H9 (cell line): ENCODE measurements around the gene ZNF76. TPM values are rescaled to one million over a fixed set of nuclear protein-coding genes. Genes with fewer than 3 reads are reported as not detected.

ENCODE experiments used
- DNase-seq: peaks from one replicate; pipeline ENCODE4 v3.0.0-alpha.2; 2017
- H2AFZ ChIP-seq: one replicate; pipeline ENCODE4 v1.6.1; 2013; ENCODE audit warnings: mild to moderate bottlenecking, low read length, control low read depth, moderate library complexity
- H2AK5ac ChIP-seq: 2 replicates; pipeline ENCODE4 v1.6.1; 2013; ENCODE audit warnings: low read length, control low read depth, mixed read lengths; ENCODE audit not compliant: insufficient read length
- H2BK120ac ChIP-seq: one replicate; pipeline ENCODE4 v1.6.1; 2013; ENCODE audit warnings: low read depth, mild to moderate bottlenecking, low read length, control low read depth, inconsistent platforms; ENCODE audit not compliant: poor library complexity, severe bottlenecking
- H2BK12ac ChIP-seq: 2 replicates; pipeline ENCODE4 v1.6.1; 2013; ENCODE audit warnings: low read length, control low read depth, mixed read lengths, low read depth; ENCODE audit not compliant: insufficient read length
- H2BK15ac ChIP-seq: 2 replicates; pipeline ENCODE4 v1.6.1; 2013; ENCODE audit warnings: low read depth, low read length, control low read depth
- H2BK20ac ChIP-seq: one replicate; pipeline ENCODE4 v1.6.1; 2013; ENCODE audit warnings: low read depth, mild to moderate bottlenecking, low read length, control low read depth, inconsistent platforms; ENCODE audit not compliant: poor library complexity, severe bottlenecking
- H2BK5ac ChIP-seq: 2 replicates; pipeline ENCODE4 v1.6.1; 2013; ENCODE audit warnings: low read length, control low read depth, mixed read lengths; ENCODE audit not compliant: insufficient read length
- H3K14ac ChIP-seq: 2 replicates; pipeline ENCODE4 v1.6.1; 2013; ENCODE audit warnings: low read length, control low read depth; ENCODE audit not compliant: insufficient read depth
- H3K18ac ChIP-seq: 2 replicates; pipeline ENCODE4 v1.6.1; 2013; ENCODE audit warnings: low read depth, mild to moderate bottlenecking, mixed read lengths, low read length, control low read depth; ENCODE audit not compliant: insufficient read length
- H3K23ac ChIP-seq: 2 replicates; pipeline ENCODE4 v1.6.1; 2013; ENCODE audit warnings: low read length, control low read depth, mixed read lengths, low read depth; ENCODE audit not compliant: insufficient read length
- H3K23me2 ChIP-seq: 2 replicates; pipeline ENCODE4 v1.6.1; 2013; ENCODE audit warnings: low read depth, mild to moderate bottlenecking, mixed read lengths, low read length, control low read depth; ENCODE audit not compliant: insufficient read length, poor library complexity, severe bottlenecking
- H3K27ac ChIP-seq: 2 replicates; pipeline ENCODE4 v1.5.1; 2013; ENCODE audit warnings: low read length, control low read depth, mixed read lengths, low read depth; ENCODE audit not compliant: insufficient read length
- H3K27me3 ChIP-seq: 2 replicates; pipeline ENCODE4 v1.6.1; 2013; ENCODE audit warnings: low read length, control low read depth, inconsistent platforms; ENCODE audit not compliant: insufficient read depth
- H3K4ac ChIP-seq: 2 replicates; pipeline ENCODE4 v1.6.1; 2013; ENCODE audit warnings: low read depth, mild to moderate bottlenecking, control low read depth, inconsistent platforms, low read length, moderate library complexity
- H3K4me1 ChIP-seq: 2 replicates; pipeline ENCODE4 v1.6.1; 2013; ENCODE audit warnings: low read length, control low read depth, inconsistent platforms; ENCODE audit not compliant: insufficient read depth
- H3K4me2 ChIP-seq: 2 replicates; pipeline ENCODE4 v1.6.1; 2013; ENCODE audit warnings: low read length, control low read depth, mixed read lengths; ENCODE audit not compliant: insufficient read length, insufficient read depth
- H3K56ac ChIP-seq: 2 replicates; pipeline ENCODE4 v1.6.1; 2013; ENCODE audit warnings: low read depth, mild to moderate bottlenecking, mixed read lengths, low read length, control low read depth; ENCODE audit not compliant: insufficient read length
- H3K79me1 ChIP-seq: 2 replicates; pipeline ENCODE4 v1.6.1; 2013; ENCODE audit warnings: low read depth, mild to moderate bottlenecking, moderate library complexity, low read length, control low read depth, inconsistent platforms; ENCODE audit not compliant: insufficient read depth, poor library complexity, severe bottlenecking
- H3K79me2 ChIP-seq: 2 replicates; pipeline ENCODE4 v1.6.1; 2013; ENCODE audit warnings: low read length, control low read depth, inconsistent platforms; ENCODE audit not compliant: insufficient read depth
- H3K9ac ChIP-seq: 2 replicates; pipeline ENCODE4 v1.6.1; 2013; ENCODE audit warnings: low read length, control low read depth, mixed read lengths; ENCODE audit not compliant: insufficient read length; ENCODE audit errors: extremely low read depth
- H3K9me3 ChIP-seq: one replicate; pipeline ENCODE4 v1.6.1; 2013; ENCODE audit warnings: low read depth, low read length, inconsistent platforms; ENCODE audit not compliant: control insufficient read depth
- H3T11ph ChIP-seq: one replicate; pipeline ENCODE4 v1.6.1; 2013; ENCODE audit warnings: mild to moderate bottlenecking, low read length, control low read depth, inconsistent platforms
- H4K20me1 ChIP-seq: one replicate; pipeline ENCODE4 v1.6.1; 2013; ENCODE audit not compliant: control insufficient read depth, insufficient read length, insufficient read depth
- H4K5ac ChIP-seq: 2 replicates; pipeline ENCODE4 v1.6.1; 2013; ENCODE audit warnings: low read depth, mild to moderate bottlenecking, mixed read lengths, low read length, control low read depth; ENCODE audit not compliant: insufficient read length
- H4K8ac ChIP-seq: replicated peaks from 2 replicates; pipeline ENCODE4 v1.6.1; 2013; ENCODE audit warnings: low read length, control low read depth, mixed read lengths, low read depth; ENCODE audit not compliant: insufficient read length
- H4K91ac ChIP-seq: 2 replicates; pipeline ENCODE4 v1.6.1; 2013; ENCODE audit warnings: low read depth, mild to moderate bottlenecking, moderate library complexity, mixed read lengths, low read length, control low read depth; ENCODE audit not compliant: insufficient read length
- H3K27ac Mint-ChIP-seq, 3 experiments: 2 replicates in 2 of 3; 3 replicates in 1 of 3; pipeline ENCODE4 v1.8.0; 2020 to 2021; ENCODE audit warnings: mixed read lengths in 3 of 3, mild to moderate bottlenecking in 1 of 3, moderate library complexity in 1 of 3
- H3K27me3 Mint-ChIP-seq: 2 replicates; pipeline ENCODE4 v1.8.0; 2021; ENCODE audit warnings: low read depth, mild to moderate bottlenecking, moderate library complexity, mixed read lengths
- H3K36me3 Mint-ChIP-seq, 3 experiments: 2 replicates in 2 of 3; 3 replicates in 1 of 3; pipeline ENCODE4 v1.8.0; 2020 to 2021; ENCODE audit warnings: low read depth in 3 of 3, mixed read lengths in 3 of 3; ENCODE audit not compliant: insufficient read depth in 1 of 3
- H3K4me1 Mint-ChIP-seq, 2 experiments: 2 replicates each; pipeline ENCODE4 v1.8.0; 2020; ENCODE audit warnings: mixed read lengths in 2 of 2
- H3K4me3 Mint-ChIP-seq, 2 experiments: 2 replicates in 1 of 2; 3 replicates in 1 of 2; pipeline ENCODE4 v1.8.0; 2020 to 2021; ENCODE audit warnings: mild to moderate bottlenecking in 2 of 2, mixed read lengths in 2 of 2, moderate library complexity in 1 of 2
- H3K9me3 Mint-ChIP-seq, 2 experiments: 2 replicates in 1 of 2; 3 replicates in 1 of 2; pipeline ENCODE4 v1.8.0; 2020; ENCODE audit warnings: mild to moderate bottlenecking in 2 of 2, mixed read lengths in 2 of 2, moderate library complexity in 1 of 2
- CTCF ChIP-seq: fragments of 200-600 bp; sonication (generic); conservative IDR thresholded peaks from 3 replicates; pipeline ENCODE4 v1.8.0; 2021; ENCODE audit warnings: antibody characterized with exemption, mild to moderate bottlenecking
- total RNA-seq: library from RNA; stranded (reverse); gene quantifications from 2 replicates; pipeline ENCODE4 v1.2.1, GENCODE V29; 2021

Gene ZNF76
- total RNA-seq, 1 experiment from 2014 or later, result 21.1 TPM

- Histone ChIP-seq H2BK12ac (no peak overlapping the region), H3K79me1 (no peaks in the 10 kb centered on the region), H3K23me2 (peaks cover 6% of the 10 kb centered on the region), H2BK20ac (no peak overlapping the region), H3K56ac (no peak overlapping the region), H2BK15ac (no peak overlapping the region), H3K4me2 (no peak overlapping the region), H3K9me3 (no peaks in the 10 kb centered on the region), H3K23ac (no peak overlapping the region), H2BK5ac (no peak overlapping the region), H4K20me1 (no peaks in the 10 kb centered on the region), H2BK120ac (no peak overlapping the region), H3K14ac (no peak overlapping the region), H3K18ac (no peak overlapping the region), H3K4me1 (peaks cover 2% of the 10 kb centered on the region; the same call in 1 of the 2 replicates), H2AFZ (no peak overlapping the region), H3K79me2 (no peaks in the 10 kb centered on the region), H3K4ac (no peak overlapping the region), H3K27ac (no peak overlapping the region), H3K9ac (no peak overlapping the region), H4K5ac (no peak overlapping the region), H3T11ph (no peak overlapping the region), H3K27me3 (no peaks in the 10 kb centered on the region), H4K91ac (no peak overlapping the region), H4K8ac (no peak overlapping the region), H2AK5ac (no peak overlapping the region)
- Mint-ChIP-seq H3K4me3 (no peak overlapping the region), H3K27ac (no peak overlapping the region), H3K9me3 (no peaks in the 10 kb centered on the region), H3K4me1 (peaks cover 12 to 14% of the 10 kb centered on the region in 2 experiments), H3K36me3 (no peaks in the 10 kb centered on the region), H3K27me3 (0 out of 2 replicates have a peak, but pooled peaks cover 2% of the 10 kb centered on the region)
- DNase-seq, result no peak
- TF ChIP-seq CTCF, result no peak
Observed at GRCh38 chr6:35264550-35265274, 5.2 kb downstream of the ZNF76 start.
